ENCODE data around the gene FOSL1.
A peak's percentile ranks its signal among the peaks of the same experiment; 100 is the strongest.

The FOSL1 gene

DNA sequence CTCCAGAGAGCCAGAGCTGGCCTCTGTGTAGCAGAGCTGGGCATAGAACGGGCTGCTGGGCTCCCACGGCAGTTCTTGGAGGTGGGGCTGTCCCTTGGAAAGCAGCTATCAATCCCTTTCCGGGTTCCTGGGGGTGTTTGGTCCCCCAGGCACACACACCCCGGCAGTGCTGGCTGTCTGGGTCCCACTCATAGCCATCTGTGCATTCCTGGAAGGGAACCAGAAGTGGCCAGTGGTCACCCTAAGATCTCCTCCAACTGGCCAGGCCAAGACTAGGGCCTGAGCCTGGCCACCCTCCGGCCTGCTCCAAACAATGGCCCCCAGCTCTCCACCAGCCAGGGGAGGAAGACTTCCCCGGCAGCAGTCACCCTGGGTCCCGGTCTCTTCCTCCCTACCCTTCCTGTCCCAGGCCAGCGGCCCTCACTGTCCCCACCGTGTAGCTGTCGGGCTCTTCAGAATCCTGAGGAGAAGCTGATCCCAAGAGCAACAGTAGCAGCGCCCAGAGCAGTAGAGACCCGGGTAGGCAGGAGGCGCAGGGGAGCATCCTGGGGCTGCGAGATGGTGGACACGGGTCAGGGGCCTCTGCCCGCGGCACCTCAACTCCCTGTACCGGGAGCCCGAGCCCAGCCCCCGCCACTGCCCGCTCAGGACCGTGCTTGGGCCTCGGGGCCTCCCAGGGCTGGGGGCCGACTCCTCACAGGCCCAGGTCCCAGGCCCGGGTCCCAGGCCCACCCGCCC lies 28.2 kb downstream of the FOSL1 start:
- DNase-seq (ENCODE audit: insufficient read length) (no peak), FAIRE-seq (no peak)
- TF ChIP-seq POLR2A (IDR thresholded peaks at IDR 0.05; ENCODE audit: low read depth, low read length) (no peak), TAF1 (IDR thresholded peaks at IDR 0.05; ENCODE audit: borderline replicate concordance, low read depth, low read length) (no peak), POLR2AphosphoS5 (IDR thresholded peaks at IDR 0.05; ENCODE audit: low read depth, low read length) (no peak)

DNA sequence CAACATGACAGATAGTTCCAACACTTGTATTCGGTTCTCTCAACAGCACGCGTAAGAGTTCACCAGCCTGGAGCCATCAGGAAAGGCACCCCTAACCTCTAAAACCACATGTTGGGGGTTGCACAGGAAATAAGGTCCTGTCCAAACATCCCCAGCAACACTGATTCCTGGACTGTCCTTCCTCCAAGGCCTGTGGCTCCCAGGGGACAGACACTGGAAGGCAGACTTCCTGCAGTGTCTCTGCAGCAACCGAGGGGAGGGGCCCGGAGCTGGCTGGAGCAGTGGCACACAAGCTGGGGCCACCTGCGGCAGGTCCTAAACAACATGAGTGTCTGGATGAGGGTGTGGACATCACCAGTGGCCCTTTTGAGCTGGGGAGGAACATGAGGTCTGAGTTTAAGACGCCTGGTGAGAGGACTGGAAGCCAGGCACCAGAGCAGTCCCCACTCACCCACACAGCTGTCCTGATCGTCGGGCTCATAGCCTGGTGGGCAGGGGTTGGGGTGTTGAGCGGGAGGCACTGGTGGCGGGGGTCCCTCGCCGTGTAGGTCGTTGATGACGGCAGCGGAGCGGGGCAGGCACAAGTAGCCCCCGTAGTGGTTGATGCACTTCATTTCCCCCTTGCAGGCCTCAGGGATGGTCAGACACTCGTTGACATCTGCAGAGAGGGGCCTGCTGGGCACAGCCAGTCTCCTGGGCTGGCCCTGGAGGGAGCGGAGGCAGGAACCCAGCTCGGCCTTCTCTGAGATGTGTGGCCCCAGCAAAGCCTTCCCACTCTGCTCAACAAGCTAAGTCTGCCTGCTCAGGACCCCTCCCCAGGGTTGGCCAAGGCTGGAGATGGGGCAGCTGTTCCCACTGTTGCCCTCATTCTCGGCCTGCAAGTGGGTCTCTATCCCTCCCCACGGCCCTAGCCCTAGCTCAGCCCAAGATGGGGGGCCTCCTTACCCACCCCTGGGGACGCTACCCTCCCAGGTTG lies 29.2 kb downstream of the FOSL1 start:
- DNase-seq (ENCODE audit: insufficient read length), result no peak
- peak; percentile 75 for FAIRE-seq
- TF ChIP-seq TAF1 (IDR thresholded peaks at IDR 0.05; ENCODE audit: borderline replicate concordance, low read depth, low read length) (no peak), POLR2AphosphoS5 (IDR thresholded peaks at IDR 0.05; ENCODE audit: low read depth, low read length) (no peak), POLR2A (IDR thresholded peaks at IDR 0.05; ENCODE audit: low read depth, low read length) (peak; percentile 27)

DNA sequence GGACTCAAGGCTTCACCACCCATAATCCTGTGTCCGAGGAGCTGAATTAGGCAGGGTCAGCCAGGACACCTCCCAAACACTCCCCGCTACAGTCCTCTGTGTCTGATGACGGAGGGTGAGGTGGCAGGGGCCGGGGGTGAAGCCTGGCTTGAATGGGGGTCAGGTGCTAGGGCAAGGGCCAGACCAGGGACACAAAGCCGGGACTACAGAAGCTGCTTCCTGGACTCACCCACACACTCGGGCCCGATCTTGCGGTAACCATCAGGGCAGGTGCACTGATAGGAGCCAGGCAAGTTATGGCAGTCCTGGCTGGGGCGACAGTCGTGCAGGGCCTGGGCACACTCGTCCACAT lies 29.9 kb downstream of the FOSL1 start:
- peak; percentile 74 for FAIRE-seq
- no peak for TF ChIP-seq POLR2A (IDR thresholded peaks at IDR 0.05; ENCODE audit: low read depth, low read length)
- no peak for TF ChIP-seq POLR2AphosphoS5 (IDR thresholded peaks at IDR 0.05; ENCODE audit: low read depth, low read length)
- no peak for TF ChIP-seq TAF1 (IDR thresholded peaks at IDR 0.05; ENCODE audit: borderline replicate concordance, low read depth, low read length)
- no peak for DNase-seq (ENCODE audit: insufficient read length)

DNA sequence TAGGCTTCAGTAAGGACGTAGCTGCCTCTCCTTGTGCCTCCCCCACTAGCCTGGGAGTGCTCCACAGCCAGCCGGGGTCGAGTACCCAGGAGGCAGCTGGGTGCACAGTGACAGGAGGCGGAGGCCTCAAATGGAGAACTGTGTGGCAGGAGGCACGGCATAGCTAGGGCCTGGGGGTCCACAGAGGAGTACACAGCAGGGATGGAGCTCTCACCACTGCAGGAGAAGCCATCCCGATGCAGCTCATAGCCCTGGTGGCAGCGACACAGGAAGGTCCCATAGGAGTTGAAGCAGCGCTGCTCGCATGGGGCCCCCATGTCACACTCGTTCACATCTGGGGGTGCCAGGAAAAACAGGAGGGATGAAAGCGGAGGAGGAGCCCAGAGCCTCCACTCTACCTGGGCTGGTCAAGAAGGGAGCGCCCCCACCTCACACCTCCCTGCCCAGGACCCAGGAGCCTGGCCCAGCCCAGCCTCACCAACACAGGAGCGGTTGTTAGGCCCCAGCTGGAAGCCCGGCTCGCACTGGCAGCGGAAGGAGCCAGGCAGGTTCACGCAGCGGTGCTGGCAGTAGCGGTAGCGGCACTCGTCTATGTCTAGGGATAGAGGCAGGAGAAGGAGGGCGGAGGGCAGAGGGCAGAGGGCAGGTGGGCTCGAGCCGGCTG lies 30.4 kb downstream of the FOSL1 start:
- no peak for FAIRE-seq
- no peak for TF ChIP-seq TAF1 (IDR thresholded peaks at IDR 0.05; ENCODE audit: borderline replicate concordance, low read depth, low read length)
- TF ChIP-seq POLR2A (IDR thresholded peaks at IDR 0.05; ENCODE audit: low read depth, low read length), result peak; percentile 62
- peak; percentile 31 for TF ChIP-seq POLR2AphosphoS5 (IDR thresholded peaks at IDR 0.05; ENCODE audit: low read depth, low read length)
- no peak for DNase-seq (ENCODE audit: insufficient read length)

DNA sequence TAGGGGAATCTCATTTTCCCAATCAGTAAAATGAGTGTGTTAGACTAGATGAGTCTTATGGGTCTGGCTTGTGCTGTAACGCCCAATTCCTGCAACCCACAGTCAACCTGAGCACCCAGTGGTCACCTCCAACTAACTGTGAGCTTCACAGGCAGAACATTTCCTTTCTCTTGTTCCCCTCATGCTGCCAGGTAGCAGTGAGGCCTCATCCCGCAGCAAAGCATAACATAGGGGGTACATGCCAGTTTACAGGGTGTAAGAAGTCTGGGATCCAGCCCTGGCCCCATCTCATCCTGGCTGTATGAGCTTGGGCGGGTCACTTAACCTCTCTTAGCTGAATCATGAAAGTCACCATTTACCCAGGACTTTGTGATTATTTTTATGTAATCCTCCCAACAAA lies 31.3 kb downstream of the FOSL1 start:
- TF ChIP-seq POLR2AphosphoS5 (IDR thresholded peaks at IDR 0.05; ENCODE audit: low read depth, low read length), result 0 out of 2 replicates have a peak, but pooled peaks have one; percentile 9
- TF ChIP-seq TAF1 (IDR thresholded peaks at IDR 0.05; ENCODE audit: borderline replicate concordance, low read depth, low read length), result no peak
- peak; percentile 13 for TF ChIP-seq POLR2A (IDR thresholded peaks at IDR 0.05; ENCODE audit: low read depth, low read length)
- no peak for DNase-seq (ENCODE audit: insufficient read length)
- no peak for FAIRE-seq

DNA sequence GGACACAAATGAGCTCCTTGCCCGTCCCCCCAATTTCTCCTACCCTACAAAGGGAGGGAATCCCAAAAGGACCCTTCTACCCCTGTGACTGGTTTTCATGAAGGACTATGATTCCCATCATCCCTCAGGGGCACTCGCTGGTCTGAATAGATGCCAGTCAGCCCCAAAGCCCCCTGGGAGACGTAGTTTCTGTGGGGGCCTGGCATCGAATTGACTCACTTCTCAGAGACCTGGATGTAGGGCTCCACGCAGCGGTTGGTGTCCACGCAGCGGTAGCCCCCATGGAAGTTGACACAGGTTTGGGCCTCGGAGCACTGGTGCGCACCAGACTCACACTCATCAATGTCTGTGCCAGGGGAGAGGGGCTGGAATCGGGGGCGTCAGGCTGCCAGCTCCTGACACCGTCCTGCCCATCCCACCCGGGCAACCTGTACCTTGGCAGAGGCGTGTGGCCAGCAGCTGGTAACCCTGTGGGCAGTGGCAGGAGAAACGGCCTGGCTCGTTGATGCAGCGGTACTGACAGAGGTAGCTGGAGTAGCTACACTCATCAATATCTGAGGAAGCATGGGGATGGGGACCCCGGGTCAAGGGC lies 32.0 kb downstream of the FOSL1 start:
- TF ChIP-seq POLR2AphosphoS5 (IDR thresholded peaks at IDR 0.05; ENCODE audit: low read depth, low read length) (peak; percentile 72), POLR2A (IDR thresholded peaks at IDR 0.05; ENCODE audit: low read depth, low read length) (peak; percentile 40; the same call in 1 of the 2 replicates), TAF1 (IDR thresholded peaks at IDR 0.05; ENCODE audit: borderline replicate concordance, low read depth, low read length) (no peak)
- DNase-seq (ENCODE audit: insufficient read length) (no peak), FAIRE-seq (no peak)

DNA sequence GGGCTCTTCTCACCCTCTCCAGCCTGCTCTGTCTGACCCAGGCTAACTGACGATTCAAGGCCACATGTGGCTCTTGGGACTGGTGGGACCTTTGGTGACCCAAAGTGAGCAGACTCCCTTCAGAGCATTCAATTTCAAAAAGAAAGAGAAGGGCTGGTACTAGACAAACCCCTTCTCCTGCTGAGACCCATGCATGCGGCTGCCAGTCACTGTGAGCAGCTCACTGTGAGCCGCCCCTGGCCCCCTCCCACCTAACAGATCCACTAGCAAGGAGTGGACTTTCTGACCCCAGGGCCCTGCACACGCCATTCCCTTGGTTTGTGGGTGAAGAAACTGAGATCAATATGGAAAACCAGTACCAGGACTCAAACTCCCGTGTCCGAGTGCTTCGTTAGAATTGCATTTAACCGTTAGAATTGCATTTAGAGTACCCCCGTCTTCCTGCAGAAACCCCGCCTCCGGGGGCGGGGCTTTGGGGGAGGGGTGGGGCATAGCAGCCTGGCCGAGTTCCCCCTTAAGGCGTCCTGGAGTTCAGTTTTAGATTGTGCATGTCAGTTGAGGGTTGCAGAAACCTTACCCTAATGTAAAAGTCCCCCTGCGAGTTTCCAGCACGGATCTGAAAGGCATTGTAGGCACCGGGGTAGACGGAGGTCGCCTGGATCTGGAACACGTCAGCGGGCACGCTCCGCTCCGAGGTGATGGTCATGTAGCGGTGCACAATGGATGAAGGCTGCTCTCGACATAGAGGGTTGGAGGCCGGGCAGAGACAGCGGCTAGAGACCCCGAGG lies 32.7 kb downstream of the FOSL1 start:
- TF ChIP-seq POLR2A (IDR thresholded peaks at IDR 0.05; ENCODE audit: low read depth, low read length) (no peak), TAF1 (IDR thresholded peaks at IDR 0.05; ENCODE audit: borderline replicate concordance, low read depth, low read length) (no peak), POLR2AphosphoS5 (IDR thresholded peaks at IDR 0.05; ENCODE audit: low read depth, low read length) (no peak)
- peak; percentile 87 for FAIRE-seq
- DNase-seq (ENCODE audit: insufficient read length), result no peak

DNA sequence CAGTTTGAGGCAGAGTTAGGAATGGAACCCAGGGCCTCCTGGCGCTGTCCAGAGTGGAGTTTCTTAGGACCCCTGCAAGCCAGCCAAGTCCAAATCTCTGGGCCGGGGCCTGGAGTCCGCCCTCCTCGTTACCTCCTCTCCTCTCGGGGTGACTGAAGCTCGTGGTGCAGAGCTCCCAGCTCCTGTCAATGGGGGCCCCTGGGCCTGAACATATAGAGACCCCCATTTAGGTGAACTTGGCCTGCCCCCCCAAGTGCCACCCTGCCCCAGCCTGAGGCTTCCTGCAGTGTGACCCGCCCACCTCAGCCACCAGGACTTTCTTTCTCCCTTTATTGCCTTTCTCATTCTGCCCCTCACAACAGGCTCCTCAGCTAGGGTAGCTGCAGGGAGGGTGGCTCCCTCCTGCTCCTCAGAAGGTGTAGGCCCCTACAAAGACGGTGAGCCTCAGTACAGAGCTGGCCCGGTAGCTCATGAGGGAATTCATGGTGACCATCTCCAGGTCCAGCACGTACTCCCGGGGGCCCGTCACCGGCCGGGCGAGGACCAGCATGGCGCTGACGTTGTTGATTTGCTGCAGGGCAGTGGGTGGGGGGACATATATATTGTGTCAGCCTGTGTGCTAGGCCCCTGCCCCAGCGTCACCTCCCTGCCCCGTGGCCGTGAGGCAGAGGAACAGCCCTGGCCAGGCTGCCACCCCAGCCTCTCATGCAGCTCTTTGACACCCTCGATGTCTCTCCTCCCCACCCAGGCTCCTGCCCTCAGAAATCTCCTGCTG lies 33.5 kb downstream of the FOSL1 start:
- no peak for TF ChIP-seq TAF1 (IDR thresholded peaks at IDR 0.05; ENCODE audit: borderline replicate concordance, low read depth, low read length)
- no peak for TF ChIP-seq POLR2A (IDR thresholded peaks at IDR 0.05; ENCODE audit: low read depth, low read length)
- no peak for TF ChIP-seq POLR2AphosphoS5 (IDR thresholded peaks at IDR 0.05; ENCODE audit: low read depth, low read length)
- FAIRE-seq, result no peak
- DNase-seq (ENCODE audit: insufficient read length), result no peak

DNA sequence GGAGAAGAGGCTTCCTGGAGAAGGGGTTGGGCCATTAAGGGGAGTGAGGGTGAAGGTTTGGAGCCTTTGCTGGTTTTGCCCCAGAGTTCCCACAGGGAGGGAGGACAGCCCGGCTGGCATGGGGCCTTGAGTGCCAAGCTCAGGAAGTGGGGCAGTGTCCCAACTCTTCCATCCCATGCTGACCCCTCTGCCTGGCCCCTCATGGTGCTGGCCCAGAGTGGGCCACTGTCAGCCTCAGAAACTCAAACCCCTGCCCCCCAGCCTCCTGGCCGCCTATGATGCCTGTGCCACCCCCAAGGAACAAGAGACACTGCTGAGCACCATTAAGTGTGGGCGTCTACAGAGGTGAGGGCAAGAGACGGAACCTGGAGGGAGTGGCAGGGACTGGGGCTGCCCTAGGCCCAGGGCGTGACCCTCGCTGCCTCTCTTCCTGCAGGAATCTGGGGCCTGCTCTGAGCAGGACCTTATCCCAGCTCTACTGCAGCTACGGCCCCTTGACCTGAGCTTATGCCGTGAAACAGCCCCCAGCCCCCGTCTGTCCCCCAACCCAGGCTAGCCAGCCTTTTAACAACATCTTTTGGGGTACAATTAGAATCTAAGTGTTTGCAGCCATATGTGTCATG lies 34.5 kb downstream of the FOSL1 start:
- FAIRE-seq, result no peak
- TF ChIP-seq TAF1 (IDR thresholded peaks at IDR 0.05; ENCODE audit: borderline replicate concordance, low read depth, low read length), result no peak
- TF ChIP-seq POLR2A (IDR thresholded peaks at IDR 0.05; ENCODE audit: low read depth, low read length), result no peak
- no peak for TF ChIP-seq POLR2AphosphoS5 (IDR thresholded peaks at IDR 0.05; ENCODE audit: low read depth, low read length)
- DNase-seq (ENCODE audit: insufficient read length), result no peak

All from GM12892 (cell line).